ENCODE results near the gene SUGCT.

The SUGCT gene

GRCh38 chr7:40827222-40828085 lies 692.6 kb downstream of the SUGCT start:
- DNase-seq (ENCODE audit: low spot score): peak; percentile 71

GRCh38 chr7:40828686-40829600 lies 694.1 kb downstream of the SUGCT start:
- DNase-seq (ENCODE audit: low spot score): no peak

GRCh38 chr7:40833191-40833887 lies 698.5 kb downstream of the SUGCT start:
- no peak for DNase-seq (ENCODE audit: low spot score)

GRCh38 chr7:40833888-40834234 lies 699.1 kb downstream of the SUGCT start:
- DNase-seq (ENCODE audit: low spot score): peak; percentile 9

GRCh38 chr7:40836218-40836617 lies 701.4 kb downstream of the SUGCT start:
- no peak for DNase-seq (ENCODE audit: low spot score)

GRCh38 chr7:40839881-40840280 lies 705.1 kb downstream of the SUGCT start:
- DNase-seq (ENCODE audit: low spot score): no peak

- DNase-seq (ENCODE audit: low spot score): no peak
Observed at GRCh38 chr7:40840990-40841389, 706.2 kb downstream of the SUGCT start.

- no peak for DNase-seq (ENCODE audit: low spot score)
Observed at GRCh38 chr7:40842641-40843040, 707.8 kb downstream of the SUGCT start.

GRCh38 chr7:40843338-40843985 lies 708.7 kb downstream of the SUGCT start:
- DNase-seq (ENCODE audit: low spot score): no peak

- no peak for DNase-seq (ENCODE audit: low spot score)
Observed at GRCh38 chr7:40845943-40846342, 711.1 kb downstream of the SUGCT start.

GRCh38 chr7:40847921-40848320 lies 713.1 kb downstream of the SUGCT start:
- DNase-seq (ENCODE audit: low spot score): no peak

- DNase-seq (ENCODE audit: low spot score): no peak
Observed at GRCh38 chr7:40848541-40849221, 713.9 kb downstream of the SUGCT start.

GRCh38 chr7:40850017-40850416 lies 715.2 kb downstream of the SUGCT start:
- no peak for DNase-seq (ENCODE audit: low spot score)

GRCh38 chr7:40851001-40851400 lies 716.2 kb downstream of the SUGCT start:
- no peak for DNase-seq (ENCODE audit: low spot score)

- DNase-seq (ENCODE audit: low spot score): no peak
Observed at GRCh38 chr7:40859076-40859475, 724.3 kb downstream of the SUGCT start.

- no peak for DNase-seq (ENCODE audit: low spot score)
Observed at GRCh38 chr7:40859965-40860543, 725.2 kb downstream of the SUGCT start.

GRCh38 chr7:40865441-40866233 lies 730.8 kb downstream of the SUGCT start:
- DNase-seq (ENCODE audit: low spot score): no peak

GRCh38 chr7:40866601-40867000 lies 731.8 kb downstream of the SUGCT start:
- no peak for DNase-seq (ENCODE audit: low spot score)

GRCh38 chr7:40870108-40870507 lies 735.3 kb downstream of the SUGCT start:
- DNase-seq (ENCODE audit: low spot score): no peak

GRCh38 chr7:40873248-40873647 lies 738.4 kb downstream of the SUGCT start:
- DNase-seq (ENCODE audit: low spot score): no peak

All from SW480 (cell line).